Common myeloid progenitor, CD34-positive (primary cell): ENCODE results near the gene NANOGP8.

ENCODE experiments used
- CTCF ChIA-PET: fragments of 350-600 bp; sonication (Branson Sonifier 250); formaldehyde crosslinking; loops from one replicate; lab custom pipeline; 2021; ENCODE audit warnings: antibody characterized with exemption; lab: Charles Lee
- POLR2A ChIA-PET: fragments of 350-600 bp; sonication (Branson Sonifier 250); formaldehyde crosslinking; loops from one replicate; lab custom pipeline; 2021; ENCODE audit warnings: antibody characterized with exemption; lab: Charles Lee
- DNase-seq, 3 donors: peaks; one replicate each; pipeline versions ENCODE4 v3.0.0 to v3.0.0-alpha.2; 2013
- H3K27ac ChIP-seq, 2 experiments: 1 replicate in 1 of 2; 2 replicates in 1 of 2; pipeline ENCODE4 v1.7.0; 2013; ENCODE audit warnings: inconsistent platforms in 2 of 2, low read length in 2 of 2, mild to moderate bottlenecking in 2 of 2, low read depth in 1 of 2, moderate library complexity in 1 of 2; ENCODE audit not compliant: severe bottlenecking in 2 of 2, insufficient read depth in 1 of 2, poor library complexity in 1 of 2
- H3K27me3 ChIP-seq, 5 experiments: replicated peaks in 2 of 5; 1 replicate in 3 of 5; 2 replicates in 2 of 5; pipeline versions ENCODE4 v1.6.1 to v1.7.0; 2013; ENCODE audit warnings: low read length in 4 of 5, mild to moderate bottlenecking in 2 of 5, moderate library complexity in 2 of 5, inconsistent platforms in 1 of 5; ENCODE audit not compliant: insufficient read depth in 5 of 5, control insufficient read depth in 4 of 5
- H3K36me3 ChIP-seq, 4 experiments: 1 replicate in 2 of 4; 2 replicates in 2 of 4; pipeline versions ENCODE4 v1.6.1 to v1.7.0; 2013; ENCODE audit warnings: low read length in 3 of 4, control low read depth in 1 of 4, mild to moderate bottlenecking in 1 of 4; ENCODE audit not compliant: control insufficient read depth in 4 of 4, insufficient read depth in 4 of 4
- H3K4me1 ChIP-seq, 4 experiments: 1 replicate in 3 of 4; 2 replicates in 1 of 4; pipeline versions ENCODE4 v1.6.1 to v1.7.1; 2013; ENCODE audit warnings: low read length in 3 of 4, mild to moderate bottlenecking in 3 of 4, control low read depth in 1 of 4, inconsistent platforms in 1 of 4, moderate library complexity in 1 of 4; ENCODE audit not compliant: control insufficient read depth in 4 of 4, insufficient read depth in 4 of 4; ENCODE audit errors: control extremely low read depth in 1 of 4
- H3K4me3 ChIP-seq, 7 experiments: 1 replicate in 4 of 7; 2 replicates in 3 of 7; pipeline versions ENCODE4 v1.5.1 to v1.7.0; 2013; ENCODE audit warnings: mild to moderate bottlenecking in 7 of 7, low read length in 6 of 7, moderate library complexity in 6 of 7, inconsistent platforms in 2 of 7, low read depth in 2 of 7, control low read depth in 1 of 7; ENCODE audit not compliant: insufficient read depth in 4 of 7, control insufficient read depth in 1 of 7; ENCODE audit errors: extremely low read depth in 1 of 7
- H3K9me3 ChIP-seq, 5 experiments: 1 replicate in 4 of 5; 2 replicates in 1 of 5; pipeline versions ENCODE4 v1.6.1 to v1.7.1; 2013; ENCODE audit warnings: low read length in 4 of 5, mild to moderate bottlenecking in 2 of 5, inconsistent platforms in 1 of 5, low read depth in 1 of 5, moderate library complexity in 1 of 5; ENCODE audit not compliant: control insufficient read depth in 4 of 5, insufficient read depth in 2 of 5; ENCODE audit errors: control extremely low read depth in 1 of 5
- WGBS: methylation state at CpG from one replicate; pipeline ENCODE4 v1.1.5; 2013; ENCODE audit not compliant: insufficient coverage; 5-methylcytosine and 5-hydroxymethylcytosine counted together

NANOGP8 gene

GRCh38 chr15:35121611-35122359, 36.7 kb upstream of the NANOGP8 start:
- H3K4me1 ChIP-seq = no peaks in the 10 kb centered on the region
- H3K36me3 ChIP-seq = no peaks in the 10 kb centered on the region
- no peak overlapping the region for H3K4me3 ChIP-seq
- no peaks in the 10 kb centered on the region for H3K9me3 ChIP-seq
- no peaks in the 10 kb centered on the region for H3K27me3 ChIP-seq
- DNase-seq = no peak
- H3K27ac ChIP-seq = no peak overlapping the region
- POLR2A ChIA-PET = no interaction called here
- CTCF ChIA-PET = no interaction called here
- 96% methylated on average over 42 of the region's 47 CpGs for WGBS

GRCh38 chr15:35120173-35120572, 35.1 kb upstream of the NANOGP8 start:
- Histone ChIP-seq H3K4me1 (no peaks in the 10 kb centered on the region), H3K9me3 (peaks cover 0 to 1% (median 0%) of the 10 kb centered on the region in 5 experiments), H3K4me3 (no peak overlapping the region), H3K36me3 (no peaks in the 10 kb centered on the region), H3K27ac (no peak overlapping the region), H3K27me3 (no peaks in the 10 kb centered on the region)
- WGBS = 100% methylated on average over 2 of the region's 6 CpGs
- ChIA-PET CTCF (no interaction called here), POLR2A (no interaction called here)
- no peak for DNase-seq

GRCh38 chr15:35118960-35119359, 33.9 kb upstream of the NANOGP8 start:
- no peak overlapping the region for H3K4me3 ChIP-seq
- no peak overlapping the region for H3K27ac ChIP-seq
- H3K36me3 ChIP-seq = no peaks in the 10 kb centered on the region
- no peaks in the 10 kb centered on the region for H3K4me1 ChIP-seq
- WGBS = 100% methylated on average over 1 of the region's 2 CpGs
- POLR2A ChIA-PET = no interaction called here
- CTCF ChIA-PET = no interaction called here
- no peaks in the 10 kb centered on the region for H3K27me3 ChIP-seq
- no peak for DNase-seq
- H3K9me3 ChIP-seq = peaks cover 0 to 1% (median 0%) of the 10 kb centered on the region in 5 experiments

GRCh38 chr15:35117543-35118265, 32.6 kb upstream of the NANOGP8 start:
- WGBS = no CpG with 5 or more reads among the region's 2 CpGs

DNA sequence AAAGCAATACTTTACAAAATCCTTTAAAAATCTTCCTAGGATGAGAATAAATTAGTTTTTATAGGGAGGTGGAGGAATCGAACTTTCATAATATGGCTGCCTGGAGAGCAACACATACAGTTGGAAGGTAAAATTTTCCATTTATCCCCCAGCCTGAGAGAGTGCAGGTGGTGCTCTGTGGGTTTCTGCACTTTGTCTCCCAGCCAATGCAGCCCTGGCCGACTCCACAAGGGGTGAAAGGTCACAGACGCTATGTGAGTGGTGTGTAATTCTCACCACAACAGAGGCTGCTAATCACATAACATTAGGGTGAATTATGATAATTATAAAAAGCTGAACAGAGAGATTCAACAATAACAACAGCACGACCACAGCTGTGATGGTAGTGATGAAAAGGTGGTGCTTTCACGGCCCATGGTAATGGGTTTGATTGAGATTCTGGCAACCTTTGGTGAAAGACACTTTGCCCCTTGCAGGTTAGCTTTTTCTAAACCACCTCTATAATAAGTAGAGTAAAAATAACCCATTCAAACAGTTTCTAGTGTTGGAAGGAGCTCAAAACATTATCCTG, 30.1 kb upstream of the NANOGP8 start:
- no peak for DNase-seq
- POLR2A ChIA-PET = no interaction called here

More at GRCh38 chr15:35117543-35118265, 32.6 kb upstream of the NANOGP8 start:
- H3K27me3 ChIP-seq = no peaks in the 10 kb centered on the region
- H3K27ac ChIP-seq = no peak overlapping the region
- H3K4me3 ChIP-seq = no peak overlapping the region
- no peaks in the 10 kb centered on the region for H3K4me1 ChIP-seq
- ChIA-PET CTCF (no interaction called here), POLR2A (no interaction called here)
- H3K36me3 ChIP-seq = no peaks in the 10 kb centered on the region
- peaks cover 0 to 1% (median 0%) of the 10 kb centered on the region in 5 experiments for H3K9me3 ChIP-seq
- no peak for DNase-seq

GRCh38 chr15:35112346-35112745, 27.3 kb upstream of the NANOGP8 start:
- 100% methylated on average over 1 of the region's 2 CpGs for WGBS
- ChIA-PET POLR2A (no interaction called here), CTCF (interaction anchor here (0.9 kb wide), 1 partner anchor 43 kb away, joined by 3 read pairs; no protein-coding TSS in a partner anchor)
- no peaks in the 10 kb centered on the region for H3K36me3 ChIP-seq
- DNase-seq = no peak
- no peak overlapping the region for H3K27ac ChIP-seq
- peaks cover 0 to 1% (median 0%) of the 10 kb centered on the region in 5 experiments for H3K9me3 ChIP-seq
- H3K4me3 ChIP-seq = no peak overlapping the region
- H3K27me3 ChIP-seq = no peaks in the 10 kb centered on the region
- no peaks in the 10 kb centered on the region for H3K4me1 ChIP-seq

More for the DNA sequence above, 30.1 kb upstream of the NANOGP8 start:
- WGBS = no CpG with 5 or more reads among the region's 5 CpGs
- Histone ChIP-seq H3K27ac (no peak overlapping the region), H3K36me3 (no peaks in the 10 kb centered on the region), H3K27me3 (no peaks in the 10 kb centered on the region), H3K4me3 (no peak overlapping the region), H3K9me3 (peaks cover 0 to 1% (median 0%) of the 10 kb centered on the region in 5 experiments), H3K4me1 (no peaks in the 10 kb centered on the region)
- CTCF ChIA-PET = no interaction called here

GRCh38 chr15:35111861-35112260, 26.8 kb upstream of the NANOGP8 start:
- Histone ChIP-seq H3K27me3 (no peaks in the 10 kb centered on the region), H3K36me3 (no peaks in the 10 kb centered on the region), H3K4me3 (no peak overlapping the region), H3K9me3 (peaks cover 0 to 1% (median 0%) of the 10 kb centered on the region in 5 experiments), H3K4me1 (no peaks in the 10 kb centered on the region), H3K27ac (no peak overlapping the region)
- CTCF ChIA-PET = interaction anchor here (0.9 kb wide), 1 partner anchor 43 kb away, joined by 3 read pairs; no protein-coding TSS in a partner anchor
- POLR2A ChIA-PET = interaction anchor here (0.7 kb wide), 1 partner anchor 1143 kb away, joined by 4 read pairs; no protein-coding TSS in a partner anchor
- no peak for DNase-seq
